Measurements from ENCODE around the gene HSF4.
A peak's percentile ranks its signal among the peaks of the same experiment; 100 is the strongest.

Gene HSF4

GRCh38 chr16:67149276-67150046 lies 15.1 kb upstream of the HSF4 start:
- Histone ChIP-seq H3K9me3 (ENCODE audit: control insufficient read depth, low read length) (no peaks in the 10 kb centered on the region), H3K27me3 (replicated peaks; ENCODE audit: control insufficient read depth, insufficient read depth, low read length, poor library complexity, severe bottlenecking) (no peaks in the 10 kb centered on the region), H3K4me3 (ENCODE audit: insufficient read depth, low read depth, low read length, poor library complexity, severe bottlenecking) (peak overlapping the region; percentile 78), H3K4me1 (ENCODE audit: control insufficient read depth, insufficient read depth, low read length, poor library complexity, severe bottlenecking) (peaks cover 12% of the 10 kb centered on the region), H3K36me3 (ENCODE audit: control insufficient read depth, insufficient read depth, low read length) (peaks cover 31% of the 10 kb centered on the region), H3K27ac (ENCODE audit: insufficient read depth, low read length, poor library complexity, severe bottlenecking) (no peak overlapping the region)
- no peak for DNase-seq

GRCh38 chr16:67150047-67150832 lies 14.3 kb upstream of the HSF4 start:
- no peak for DNase-seq
- Histone ChIP-seq H3K27ac (ENCODE audit: insufficient read depth, low read length, poor library complexity, severe bottlenecking) (peak overlapping the region; percentile 53), H3K36me3 (ENCODE audit: control insufficient read depth, insufficient read depth, low read length) (peaks cover 24% of the 10 kb centered on the region), H3K27me3 (replicated peaks; ENCODE audit: control insufficient read depth, insufficient read depth, low read length, poor library complexity, severe bottlenecking) (no peaks in the 10 kb centered on the region), H3K4me3 (ENCODE audit: insufficient read depth, low read depth, low read length, poor library complexity, severe bottlenecking) (peak overlapping the region; percentile 78), H3K4me1 (ENCODE audit: control insufficient read depth, insufficient read depth, low read length, poor library complexity, severe bottlenecking) (peaks cover 15% of the 10 kb centered on the region), H3K9me3 (ENCODE audit: control insufficient read depth, low read length) (no peaks in the 10 kb centered on the region)

GRCh38 chr16:67150833-67151396 lies 13.6 kb upstream of the HSF4 start, which contains the start of gene B3GNT9:
Gene B3GNT9, minus strand, starts transcription at chr16:67150998. Its CDS starts 513 bp downstream, at chr16:67150485.
- Histone ChIP-seq H3K4me3 (ENCODE audit: insufficient read depth, low read depth, low read length, poor library complexity, severe bottlenecking) (peak within 1 kb of the TSS; percentile 78), H3K27me3 (replicated peaks; ENCODE audit: control insufficient read depth, insufficient read depth, low read length, poor library complexity, severe bottlenecking) (no peaks in the 10 kb centered on the region), H3K36me3 (ENCODE audit: control insufficient read depth, insufficient read depth, low read length) (peaks cover 17% of the 10 kb centered on the region), H3K9me3 (ENCODE audit: control insufficient read depth, low read length) (no peaks in the 10 kb centered on the region), H3K4me1 (ENCODE audit: control insufficient read depth, insufficient read depth, low read length, poor library complexity, severe bottlenecking) (peaks cover 21% of the 10 kb centered on the region), H3K27ac (ENCODE audit: insufficient read depth, low read length, poor library complexity, severe bottlenecking) (peak within 1 kb of the TSS; percentile 53)
- DNase-seq, result no peak

GRCh38 chr16:67151431-67152097 lies 13.0 kb upstream of the HSF4 start:
- Histone ChIP-seq H3K4me3 (ENCODE audit: insufficient read depth, low read depth, low read length, poor library complexity, severe bottlenecking) (no peak overlapping the region), H3K4me1 (ENCODE audit: control insufficient read depth, insufficient read depth, low read length, poor library complexity, severe bottlenecking) (peaks cover 28% of the 10 kb centered on the region), H3K27me3 (replicated peaks; ENCODE audit: control insufficient read depth, insufficient read depth, low read length, poor library complexity, severe bottlenecking) (no peaks in the 10 kb centered on the region), H3K9me3 (ENCODE audit: control insufficient read depth, low read length) (no peaks in the 10 kb centered on the region), H3K36me3 (ENCODE audit: control insufficient read depth, insufficient read depth, low read length) (peaks cover 10% of the 10 kb centered on the region), H3K27ac (ENCODE audit: insufficient read depth, low read length, poor library complexity, severe bottlenecking) (no peak overlapping the region)
- DNase-seq, result no peak

GRCh38 chr16:67154578-67155294 lies 9.8 kb upstream of the HSF4 start:
- H3K27ac ChIP-seq (ENCODE audit: insufficient read depth, low read length, poor library complexity, severe bottlenecking), result no peak overlapping the region
- peak overlapping the region; percentile 31 for H3K4me3 ChIP-seq (ENCODE audit: insufficient read depth, low read depth, low read length, poor library complexity, severe bottlenecking)
- no peaks in the 10 kb centered on the region for H3K27me3 ChIP-seq (replicated peaks; ENCODE audit: control insufficient read depth, insufficient read depth, low read length, poor library complexity, severe bottlenecking)
- H3K36me3 ChIP-seq (ENCODE audit: control insufficient read depth, insufficient read depth, low read length), result no peaks in the 10 kb centered on the region
- no peak for DNase-seq
- H3K4me1 ChIP-seq (ENCODE audit: control insufficient read depth, insufficient read depth, low read length, poor library complexity, severe bottlenecking), result peaks cover 53% of the 10 kb centered on the region
- no peaks in the 10 kb centered on the region for H3K9me3 ChIP-seq (ENCODE audit: control insufficient read depth, low read length)

- DNase-seq, result peak; percentile 60 to 70 (median 60)
- H3K4me1 ChIP-seq (ENCODE audit: control insufficient read depth, insufficient read depth, low read length, poor library complexity, severe bottlenecking), result peaks cover 53% of the 10 kb centered on the region
- no peaks in the 10 kb centered on the region for H3K36me3 ChIP-seq (ENCODE audit: control insufficient read depth, insufficient read depth, low read length)
- peak overlapping the region; percentile 13 for H3K27ac ChIP-seq (ENCODE audit: insufficient read depth, low read length, poor library complexity, severe bottlenecking)
- H3K4me3 ChIP-seq (ENCODE audit: insufficient read depth, low read depth, low read length, poor library complexity, severe bottlenecking), result peak overlapping the region; percentile 31
- H3K9me3 ChIP-seq (ENCODE audit: control insufficient read depth, low read length), result no peaks in the 10 kb centered on the region
- no peaks in the 10 kb centered on the region for H3K27me3 ChIP-seq (replicated peaks; ENCODE audit: control insufficient read depth, insufficient read depth, low read length, poor library complexity, severe bottlenecking)
These were observed 9.0 kb upstream of the HSF4 start for GRCh38 chr16:67155295-67156142.

GRCh38 chr16:67156143-67156844 lies 8.3 kb upstream of the HSF4 start:
- Histone ChIP-seq H3K27ac (ENCODE audit: insufficient read depth, low read length, poor library complexity, severe bottlenecking) (no peak overlapping the region), H3K4me1 (ENCODE audit: control insufficient read depth, insufficient read depth, low read length, poor library complexity, severe bottlenecking) (peaks cover 59% of the 10 kb centered on the region), H3K9me3 (ENCODE audit: control insufficient read depth, low read length) (no peaks in the 10 kb centered on the region), H3K27me3 (replicated peaks; ENCODE audit: control insufficient read depth, insufficient read depth, low read length, poor library complexity, severe bottlenecking) (no peaks in the 10 kb centered on the region), H3K4me3 (ENCODE audit: insufficient read depth, low read depth, low read length, poor library complexity, severe bottlenecking) (no peak overlapping the region), H3K36me3 (ENCODE audit: control insufficient read depth, insufficient read depth, low read length) (no peaks in the 10 kb centered on the region)
- no peak for DNase-seq

- H3K36me3 ChIP-seq (ENCODE audit: control insufficient read depth, insufficient read depth, low read length), result no peaks in the 10 kb centered on the region
- H3K9me3 ChIP-seq (ENCODE audit: control insufficient read depth, low read length), result no peaks in the 10 kb centered on the region
- peak overlapping the region; percentile 97 for H3K27ac ChIP-seq (ENCODE audit: insufficient read depth, low read length, poor library complexity, severe bottlenecking)
- peaks cover 61% of the 10 kb centered on the region for H3K4me1 ChIP-seq (ENCODE audit: control insufficient read depth, insufficient read depth, low read length, poor library complexity, severe bottlenecking)
- H3K27me3 ChIP-seq (replicated peaks; ENCODE audit: control insufficient read depth, insufficient read depth, low read length, poor library complexity, severe bottlenecking), result no peaks in the 10 kb centered on the region
- DNase-seq, result no peak
- no peak overlapping the region for H3K4me3 ChIP-seq (ENCODE audit: insufficient read depth, low read depth, low read length, poor library complexity, severe bottlenecking)
These were observed 7.3 kb upstream of the HSF4 start for GRCh38 chr16:67157106-67157748.

Data from effector memory CD4-positive, alpha-beta T cell (primary cell).